ENCODE data around the gene TNFRSF14. TPM values are rescaled to one million over a fixed set of nuclear protein-coding genes. Genes with fewer than 3 reads are reported as not detected.
"Not testable (repeated sequence)": the region's sequence is repeated elsewhere in the genome, so short reads cannot be mapped to it uniquely, and the experiment has no call there.

TNFRSF14 gene
- total RNA-seq, 1 donor from 2014 or later, result 16.0 TPM

- intact Hi-C loops (cut with DNase I), result no loop called here
- no peak for ATAC-seq (ENCODE audit: poor library complexity)
- peak; percentile 40 for DNase-seq
Measured at GRCh38 chr1:2575801-2576663, 19.9 kb downstream of the TNFRSF14 start.

GRCh38 chr1:2577565-2578075 is 21.4 kb downstream of the TNFRSF14 start:
- DNase-seq; ATAC-seq (ENCODE audit: poor library complexity): not testable (repeated sequence)
- intact Hi-C loops (cut with DNase I), result loop anchor here (2.0 kb wide), 1 partner anchor 29 kb away; no protein-coding TSS in a partner anchor

GRCh38 chr1:2578758-2579118 is 22.6 kb downstream of the TNFRSF14 start:
- DNase-seq (no peak), ATAC-seq (ENCODE audit: poor library complexity) (no peak)
- intact Hi-C loops (cut with DNase I), result loop anchor here (2.0 kb wide), 1 partner anchor 30 kb away; no protein-coding TSS in a partner anchor

- DNase-seq, result peak; percentile 31
- intact Hi-C loops (cut with DNase I), result no loop called here
- no peak for ATAC-seq (ENCODE audit: poor library complexity)
Measured at GRCh38 chr1:2580691-2581090, 24.5 kb downstream of the TNFRSF14 start.

DNA sequence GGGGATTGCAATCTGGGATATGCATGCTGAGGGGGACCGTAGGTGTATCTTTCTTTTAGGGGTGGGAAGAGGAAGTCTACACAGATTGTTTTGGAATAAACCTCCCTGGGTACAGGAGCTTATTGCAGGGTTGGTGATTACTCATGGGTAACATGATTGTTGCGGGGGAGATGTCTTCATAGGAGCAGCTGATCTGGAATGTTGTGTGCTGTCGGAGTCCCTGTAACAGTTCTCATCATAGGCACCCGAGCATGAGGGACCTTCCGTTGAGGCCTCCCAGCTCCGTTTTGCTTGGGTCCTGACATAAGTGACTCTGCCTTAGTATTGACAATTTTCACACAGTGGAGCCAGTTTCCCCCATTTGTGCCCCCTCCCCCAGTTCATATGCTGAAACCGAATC is 26.2 kb downstream of the TNFRSF14 start:
- intact Hi-C loops (cut with DNase I), result no loop called here

DNA sequence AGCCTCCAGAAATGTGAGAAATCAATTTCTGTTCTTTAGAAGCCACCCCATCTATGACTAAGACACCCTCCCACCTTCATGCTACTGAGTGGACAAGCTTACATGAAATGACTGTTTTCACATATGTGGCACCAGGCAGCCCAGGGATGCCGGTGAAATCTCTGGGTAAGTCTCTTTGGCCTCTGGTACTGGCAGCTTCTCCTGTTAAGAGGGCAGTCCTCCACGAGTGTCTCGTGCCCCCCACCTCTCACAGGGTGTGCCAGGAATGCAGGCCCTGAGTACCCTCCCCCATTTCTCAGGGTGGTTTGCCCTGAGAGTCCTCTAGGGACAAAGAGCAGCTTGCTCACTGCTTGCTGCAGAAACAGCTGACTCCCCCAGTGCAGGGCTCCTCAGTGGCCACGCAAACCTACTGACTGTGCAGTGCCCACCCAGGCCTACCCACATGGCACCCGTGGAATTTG is 27.2 kb downstream of the TNFRSF14 start:
- intact Hi-C loops (cut with DNase I), result no loop called here
- ATAC-seq (ENCODE audit: poor library complexity), result no peak
- DNase-seq, result peak; percentile 17

More for the DNA sequence above, 26.2 kb downstream of the TNFRSF14 start:
- DNase-seq (peak; percentile 9), ATAC-seq (ENCODE audit: poor library complexity) (no peak)

DNA sequence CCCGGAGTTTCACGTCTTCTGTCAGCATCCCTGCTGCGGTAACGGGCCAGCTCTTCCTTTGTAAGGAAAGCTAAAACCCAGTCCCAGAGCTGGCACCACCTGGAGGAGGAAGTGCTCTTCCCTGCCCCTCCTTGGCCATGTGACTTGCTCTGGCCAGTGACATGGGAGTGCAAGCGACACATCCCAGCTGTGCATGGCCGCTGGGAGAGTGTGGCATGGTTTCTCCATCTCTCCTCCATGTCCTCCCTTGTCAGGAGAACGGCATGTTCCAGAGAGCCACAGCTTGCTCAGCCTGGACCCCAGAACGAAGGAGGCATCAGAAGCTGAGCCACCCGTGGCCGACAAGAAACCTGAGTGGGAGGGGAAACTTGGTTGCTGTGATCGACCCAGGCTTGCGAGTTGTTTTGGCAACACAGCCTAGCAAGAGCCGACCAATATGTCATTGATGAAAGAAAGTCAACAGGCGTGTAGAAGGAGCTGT is 27.7 kb downstream of the TNFRSF14 start:
- intact Hi-C loops (cut with DNase I), result no loop called here
- ATAC-seq (ENCODE audit: poor library complexity) (no peak), DNase-seq (peak; percentile 42)

- ATAC-seq (ENCODE audit: poor library complexity), result no peak
- intact Hi-C loops (cut with DNase I), result no loop called here
- no peak for DNase-seq
Measured at GRCh38 chr1:2584686-2585317, 28.6 kb downstream of the TNFRSF14 start.

GRCh38 chr1:2585318-2586092 is 29.3 kb downstream of the TNFRSF14 start:
- peak; percentile 45 for ATAC-seq (ENCODE audit: poor library complexity)
- intact Hi-C loops (cut with DNase I), result no loop called here

GRCh38 chr1:2586154-2587070 is 30.2 kb downstream of the TNFRSF14 start, which contains the start of gene PRXL2B:
Gene PRXL2B, plus strand, starts transcription at chr1:2586777. Its CDS starts 109 bp downstream, at chr1:2586886.
- intact Hi-C loops (cut with DNase I), result no loop called here

More at GRCh38 chr1:2585318-2586092, 29.3 kb downstream of the TNFRSF14 start:
- peak; percentile 84 for DNase-seq

GRCh38 chr1:2587071-2587859 is 31.1 kb downstream of the TNFRSF14 start:
- intact Hi-C loops (cut with DNase I), result no loop called here
- ATAC-seq (ENCODE audit: poor library complexity) (no peak), DNase-seq (no peak)

More at GRCh38 chr1:2586154-2587070, 30.2 kb downstream of the TNFRSF14 start, which contains the start of gene PRXL2B:
- ATAC-seq (ENCODE audit: poor library complexity), result peak; percentile 94
- DNase-seq, result peak; percentile 100

DNA sequence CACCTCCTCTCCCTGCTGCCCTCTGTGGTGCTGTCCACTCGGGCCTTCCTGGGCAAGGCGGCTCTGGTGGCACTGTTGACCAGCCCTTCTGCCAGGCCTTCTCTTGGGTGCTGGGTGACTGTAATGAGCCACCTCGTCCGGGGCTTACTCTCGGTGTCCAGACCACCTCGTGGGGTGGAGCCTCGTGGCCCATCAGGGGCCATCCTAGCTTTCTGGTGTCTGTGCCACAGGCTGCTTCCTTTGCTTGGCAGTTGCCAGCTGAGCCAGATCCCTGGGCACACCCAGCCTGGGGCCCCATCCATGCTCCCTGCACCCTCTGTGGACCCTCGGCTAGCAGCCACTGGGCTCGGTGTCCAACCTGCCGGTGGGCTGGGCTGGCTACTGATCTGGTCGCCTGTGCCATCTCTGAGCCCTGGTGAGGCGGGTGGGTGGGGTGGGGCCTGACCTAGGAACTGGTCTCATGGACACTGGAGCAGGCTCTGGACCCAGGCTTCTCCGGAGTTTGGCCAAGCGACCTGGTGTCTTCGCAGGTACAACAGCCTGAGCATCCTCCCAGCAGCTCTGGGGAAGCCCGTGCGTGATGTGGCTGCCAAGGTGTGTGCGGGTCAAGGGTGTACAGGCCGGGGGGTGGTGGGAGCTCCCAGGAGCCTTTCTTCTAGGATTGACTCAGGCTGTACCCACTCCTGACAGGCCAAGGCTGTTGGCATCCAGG is 31.8 kb downstream of the TNFRSF14 start:
- intact Hi-C loops (cut with DNase I), result no loop called here
- ATAC-seq (ENCODE audit: poor library complexity) (no peak), DNase-seq (peak; percentile 43)

GRCh38 chr1:2588661-2589430 is 32.7 kb downstream of the TNFRSF14 start:
- DNase-seq, result peak; percentile 46
- intact Hi-C loops (cut with DNase I), result no loop called here
- no peak for ATAC-seq (ENCODE audit: poor library complexity)

DNA sequence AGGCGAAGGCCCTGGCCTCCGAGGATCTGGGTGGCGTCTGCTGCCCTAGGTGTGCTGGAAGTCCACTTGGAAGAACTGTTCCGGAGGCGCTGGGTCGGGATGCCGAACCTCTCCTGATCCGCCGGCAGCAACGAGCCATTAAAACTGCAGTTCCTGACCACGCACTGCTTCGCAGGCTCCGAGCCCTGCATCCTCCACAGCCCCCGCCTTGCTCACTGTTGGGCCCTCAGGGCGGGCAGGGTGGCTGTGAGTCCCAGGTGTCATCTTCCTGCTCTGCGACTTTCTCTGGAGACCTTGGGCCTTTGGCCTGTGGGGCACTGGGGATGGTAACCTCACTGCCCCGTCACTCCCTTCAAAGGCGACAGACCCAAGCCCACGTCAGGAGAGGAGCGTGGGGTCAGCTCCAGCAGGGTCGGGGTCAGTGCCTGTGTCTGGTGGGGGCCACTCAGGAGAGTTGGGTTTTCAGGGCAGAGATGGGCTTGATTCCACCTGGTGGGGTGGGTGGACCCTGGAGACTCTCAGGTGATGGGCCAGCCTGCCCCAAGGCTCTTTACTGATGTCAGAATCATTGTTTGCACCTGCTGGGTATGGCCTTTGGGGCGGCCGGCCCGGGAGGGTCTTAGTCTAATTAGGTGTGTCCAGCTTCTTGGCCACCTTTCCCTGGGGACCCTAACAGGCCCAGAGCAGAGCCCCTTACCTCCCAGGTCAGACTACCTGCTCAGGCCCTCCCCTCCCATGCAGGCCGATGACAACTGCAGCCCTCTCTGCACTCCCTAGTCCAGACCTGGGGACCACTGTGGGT is 33.5 kb downstream of the TNFRSF14 start:
- intact Hi-C loops (cut with DNase I), result no loop called here
- DNase-seq, result peak; percentile 41
- no peak for ATAC-seq (ENCODE audit: poor library complexity)
